GM21381 (cell line): ENCODE measurements around the gene MEIS2.

Experiments
- ATAC-seq: cut with Tn5 transposase; IDR thresholded peaks from one replicate; pipeline ENCODE4 v1.9.1; 2021; ENCODE audit warnings: mild to moderate bottlenecking, moderate library complexity; ENCODE audit not compliant: unreplicated experiment

The MEIS2 gene

GRCh38 chr15:37041836-37042235, 58.5 kb downstream of the MEIS2 start:
- no peak for ATAC-seq

GRCh38 chr15:37041042-37041441, 59.3 kb downstream of the MEIS2 start:
- ATAC-seq = no peak

- ATAC-seq = no peak
These were observed 60.1 kb downstream of the MEIS2 start for GRCh38 chr15:37040072-37040742.

GRCh38 chr15:37038716-37039106, 61.6 kb downstream of the MEIS2 start:
- no peak for ATAC-seq

GRCh38 chr15:37037850-37038715, 62.3 kb downstream of the MEIS2 start:
- ATAC-seq = no peak

GRCh38 chr15:37037071-37037655, 63.2 kb downstream of the MEIS2 start:
- no peak for ATAC-seq

GRCh38 chr15:37034835-37035748, 65.3 kb downstream of the MEIS2 start:
- no peak for ATAC-seq

- no peak for ATAC-seq
These were observed 66.0 kb downstream of the MEIS2 start for GRCh38 chr15:37034392-37034791.

- ATAC-seq = no peak
These were observed 68.1 kb downstream of the MEIS2 start for GRCh38 chr15:37032091-37032775.

- no peak for ATAC-seq
These were observed 69.2 kb downstream of the MEIS2 start for GRCh38 chr15:37031198-37031597.

- no peak for ATAC-seq
These were observed 71.6 kb downstream of the MEIS2 start for GRCh38 chr15:37028625-37029296.

GRCh38 chr15:37020852-37021251, 79.5 kb downstream of the MEIS2 start:
- no peak for ATAC-seq

GRCh38 chr15:37019479-37020433, 80.6 kb downstream of the MEIS2 start:
- no peak for ATAC-seq

- ATAC-seq = no peak
These were observed 83.2 kb downstream of the MEIS2 start for GRCh38 chr15:37017031-37017625.

- no peak for ATAC-seq
These were observed 84.1 kb downstream of the MEIS2 start for GRCh38 chr15:37016231-37016630.

GRCh38 chr15:37015451-37015850, 84.9 kb downstream of the MEIS2 start:
- no peak for ATAC-seq

GRCh38 chr15:37015035-37015434, 85.3 kb downstream of the MEIS2 start:
- no peak for ATAC-seq

GRCh38 chr15:37014566-37014965, 85.8 kb downstream of the MEIS2 start:
- no peak for ATAC-seq
